22Rv1 (cell line): ENCODE measurements around the gene SAMD3.

Experiments used
- CTCF ChIP-seq: fragments of 450-650 bp; IDR thresholded peaks from 2 replicates; pipeline ENCODE4 v1.5.1; 2017; ENCODE audit warnings: mild to moderate bottlenecking
- ZFX ChIP-seq: fragments of 450-650 bp; IDR thresholded peaks from 2 replicates; pipeline ENCODE4 v1.6.1; 2017; ENCODE audit warnings: antibody characterized with exemption, borderline replicate concordance

DNA sequence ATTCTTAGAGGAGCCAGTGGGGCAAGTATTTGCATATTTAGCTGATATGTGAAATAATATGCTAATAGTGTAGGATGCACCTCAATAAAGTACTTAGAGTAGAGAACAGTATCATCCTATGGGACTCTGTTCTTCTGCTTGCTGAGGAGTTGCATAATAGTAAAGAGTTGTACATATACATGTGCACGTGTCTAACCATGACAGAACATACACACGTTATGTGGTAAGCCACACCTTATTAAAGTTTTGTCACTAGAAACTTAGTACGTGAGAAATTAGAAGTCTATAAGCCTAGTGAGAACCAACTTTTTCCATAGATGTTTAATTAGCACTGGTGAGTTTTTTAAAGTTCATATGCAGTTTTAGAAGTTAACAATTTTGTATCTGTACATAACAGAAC, 123.6 kb downstream of the SAMD3 start:
- TF ChIP-seq CTCF (no peak), ZFX (no peak)
